GM21786 (cell line): Measurements from ENCODE around the gene MEIS2.

ENCODE experiments used
- ATAC-seq: cut with Tn5 transposase; IDR thresholded peaks from one replicate; pipeline ENCODE4 v1.9.1; 2021; ENCODE audit not compliant: unreplicated experiment

Gene MEIS2

DNA sequence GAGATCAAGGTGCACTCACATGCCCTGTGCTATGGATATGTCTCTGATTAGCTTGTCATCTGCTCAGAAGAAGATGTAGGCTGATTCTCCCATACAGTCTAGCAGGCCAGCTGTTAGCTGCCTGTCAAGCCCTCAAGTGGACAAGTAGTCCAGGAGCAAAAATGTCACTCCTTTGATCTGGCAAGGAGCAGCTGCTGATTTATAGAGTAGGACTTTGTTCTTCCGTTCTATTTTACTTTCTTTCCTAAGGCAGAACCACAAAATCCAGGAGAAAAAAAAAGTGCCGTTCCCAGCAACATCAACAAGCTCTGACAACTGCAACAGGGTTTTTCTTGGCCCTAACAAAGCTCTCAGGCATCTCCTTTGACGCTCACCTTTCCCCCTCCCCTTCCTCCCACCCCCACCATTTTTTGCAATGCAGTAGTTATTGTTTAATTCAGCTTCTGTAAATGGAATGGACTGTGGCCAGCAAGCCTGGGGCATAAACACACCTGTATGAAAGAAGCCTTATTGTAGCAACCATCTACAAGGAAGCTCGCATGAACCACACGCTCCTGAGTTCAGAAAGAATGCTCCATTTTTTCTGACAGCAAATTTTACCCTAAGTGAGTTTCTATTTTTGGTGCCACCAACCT, 196.3 kb downstream of the MEIS2 start:
- no peak for ATAC-seq

- no peak for ATAC-seq
Measured at GRCh38 chr15:36903195-36903594, 197.2 kb downstream of the MEIS2 start.

- ATAC-seq, result no peak
Measured at GRCh38 chr15:36901012-36901411, 199.3 kb downstream of the MEIS2 start.

DNA sequence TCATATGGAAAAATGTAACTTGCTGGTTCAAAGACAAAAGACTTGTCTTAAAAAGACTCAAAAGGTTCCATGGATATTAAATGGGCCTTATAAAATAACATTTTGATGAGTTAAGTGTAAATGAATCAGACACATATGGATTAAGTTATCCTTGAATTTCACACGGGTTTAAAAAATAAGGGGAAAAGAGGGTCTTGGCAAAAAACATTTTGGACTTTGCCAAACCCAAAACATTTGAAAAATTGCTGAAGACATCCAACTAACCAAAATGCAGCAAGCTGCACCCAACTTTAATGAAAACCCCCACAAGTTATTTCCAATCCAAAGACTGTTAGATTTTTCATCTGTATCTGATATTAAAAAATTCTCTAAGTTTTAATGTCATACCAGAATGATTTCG, 200.7 kb downstream of the MEIS2 start:
- ATAC-seq, result no peak

GRCh38 chr15:36898536-36899126, 201.7 kb downstream of the MEIS2 start:
- no peak for ATAC-seq

DNA sequence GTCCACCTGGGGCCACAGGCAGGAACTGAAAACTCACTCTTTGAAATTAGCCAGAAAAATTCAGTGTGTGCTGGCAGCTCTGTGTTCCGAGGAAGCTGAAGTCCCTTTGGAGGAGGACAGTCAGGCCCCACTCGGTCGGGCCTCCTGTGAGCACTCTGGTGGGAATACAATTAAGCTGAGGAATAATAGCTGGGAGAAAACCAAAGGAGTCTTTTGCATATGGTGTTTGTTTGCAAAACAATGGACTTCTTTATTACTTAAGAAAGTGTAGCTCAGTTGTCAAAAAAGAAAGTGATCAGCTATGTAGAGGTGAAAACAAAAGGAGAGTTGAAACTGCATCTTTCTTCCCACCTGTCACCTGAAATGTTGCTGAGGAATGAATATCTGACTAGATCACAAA, 202.5 kb downstream of the MEIS2 start:
- ATAC-seq, result no peak

DNA sequence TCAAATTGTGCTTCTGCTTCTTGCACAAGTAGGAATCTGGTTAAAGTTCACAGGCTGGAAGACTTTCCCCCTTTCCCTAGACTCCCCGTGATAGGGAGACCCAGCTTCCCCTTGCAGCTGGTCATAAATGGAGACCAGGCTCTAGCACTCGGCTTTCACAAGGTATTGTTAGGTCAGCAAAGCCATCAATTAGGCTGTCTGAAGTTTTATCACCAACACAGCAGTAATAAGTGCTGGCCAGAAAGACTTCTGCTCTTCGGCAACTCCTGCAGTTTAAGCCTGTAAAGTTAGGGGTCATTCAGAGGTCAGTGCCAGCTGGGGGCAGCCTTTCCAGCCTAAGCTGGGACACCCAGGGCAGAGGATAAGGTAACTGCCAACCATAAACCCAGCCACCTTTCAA, 203.4 kb downstream of the MEIS2 start:
- no peak for ATAC-seq

GRCh38 chr15:36894075-36894474, 206.3 kb downstream of the MEIS2 start:
- ATAC-seq, result no peak

- ATAC-seq, result no peak
Measured at GRCh38 chr15:36893276-36893675, 207.1 kb downstream of the MEIS2 start.

DNA sequence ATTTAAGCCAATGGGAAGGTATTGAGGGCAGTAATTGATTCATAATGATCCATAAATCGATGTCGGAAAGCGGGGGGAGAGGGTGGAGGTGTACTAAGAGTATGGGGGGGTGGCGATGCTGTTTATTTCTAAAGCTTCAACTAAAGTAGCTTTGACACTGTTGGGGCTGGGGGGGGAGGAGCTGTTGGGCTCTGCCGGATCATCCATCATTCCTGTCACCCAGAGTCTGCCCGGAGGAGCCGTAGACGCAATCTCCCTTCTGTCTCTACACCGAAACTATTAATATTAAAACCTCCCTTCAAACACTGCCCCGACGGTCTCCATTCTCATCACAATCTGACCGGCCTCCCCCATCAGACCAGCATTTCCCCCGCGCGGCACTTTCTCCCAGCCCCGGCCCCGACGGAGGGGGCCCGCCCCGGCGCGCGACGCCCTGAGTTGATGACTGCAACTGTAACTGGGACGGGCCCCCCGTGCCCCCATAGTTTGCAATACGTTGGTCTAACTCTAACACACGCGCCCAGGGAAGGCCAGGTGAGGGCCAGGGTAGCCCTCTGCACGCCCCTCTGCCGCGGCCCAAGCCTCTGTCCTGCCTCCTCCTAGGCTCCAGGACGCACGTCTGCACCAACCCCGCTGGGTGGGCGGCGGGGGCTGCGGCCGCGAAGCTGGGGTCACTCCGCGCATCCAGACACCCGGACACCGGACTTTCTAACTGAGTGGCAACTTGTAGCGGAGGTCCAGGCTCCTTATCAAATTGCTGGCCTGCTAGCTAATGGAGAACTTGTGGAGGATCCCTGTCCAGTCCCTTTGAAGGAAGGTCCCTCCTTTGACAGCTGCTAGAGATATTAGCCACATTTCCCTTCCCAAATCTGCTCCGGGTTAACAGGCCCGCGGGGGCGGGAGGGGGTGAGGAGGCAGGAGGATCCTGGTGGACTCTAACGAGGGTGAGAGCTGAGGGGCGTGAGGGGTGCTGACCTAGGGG, 212.0 kb downstream of the MEIS2 start:
- ATAC-seq, result no peak

DNA sequence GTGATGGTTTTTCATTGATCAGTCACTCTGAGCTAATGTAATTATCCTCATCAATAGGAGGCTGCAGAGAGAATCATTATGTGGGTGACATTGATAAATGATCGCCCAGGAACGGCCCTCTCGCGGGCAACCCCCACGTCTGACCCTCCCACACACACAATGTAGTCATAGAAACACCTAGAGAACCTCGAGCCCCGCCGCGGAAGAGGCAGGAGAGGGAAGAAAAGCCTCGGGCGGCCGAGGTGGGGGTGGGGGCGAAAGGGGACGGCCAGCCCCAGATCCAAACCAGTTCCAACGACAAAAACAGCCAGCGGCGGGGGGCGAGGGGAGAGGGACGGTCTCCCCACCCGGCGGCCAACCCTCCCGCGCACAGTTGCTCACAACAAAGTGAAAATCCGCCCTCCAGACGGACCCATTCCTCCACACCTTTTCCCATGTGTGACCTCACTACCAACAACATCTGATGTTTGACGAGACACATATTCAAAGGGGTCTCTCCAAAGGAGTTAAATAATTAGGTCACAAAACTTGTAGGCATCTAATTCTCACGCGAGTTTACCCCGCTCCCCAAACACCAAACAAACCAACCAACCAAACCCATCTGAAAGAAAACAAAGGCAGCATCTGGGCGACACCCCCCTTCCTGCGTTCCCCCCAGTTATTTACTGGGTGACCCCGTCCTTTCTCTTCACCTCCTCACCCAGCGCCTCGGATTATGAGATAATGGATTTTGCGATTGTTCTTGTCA, 213.0 kb downstream of the MEIS2 start:
- ATAC-seq, result no peak

DNA sequence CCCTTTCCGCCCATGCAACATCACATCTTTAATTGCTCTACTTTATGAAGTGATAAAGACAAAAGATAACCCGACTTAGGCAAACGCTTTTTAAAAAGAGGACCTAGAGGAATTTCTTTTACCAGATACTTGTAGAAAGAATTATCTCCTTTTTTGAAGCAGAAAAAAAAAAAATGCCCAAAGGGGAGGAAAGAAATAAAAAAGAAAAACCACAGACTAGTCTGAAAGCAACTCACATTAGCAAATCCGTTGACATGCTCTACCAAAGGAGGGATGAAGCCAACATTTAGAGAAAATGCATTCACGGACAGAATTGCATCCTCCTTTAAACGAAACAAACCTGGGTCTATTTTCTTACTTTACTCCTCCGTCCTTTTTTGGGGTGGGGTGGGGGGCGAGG, 213.6 kb downstream of the MEIS2 start:
- no peak for ATAC-seq

GRCh38 chr15:36886191-36886590, 214.2 kb downstream of the MEIS2 start:
- ATAC-seq, result no peak

- ATAC-seq, result no peak
Measured at GRCh38 chr15:36885771-36886170, 214.6 kb downstream of the MEIS2 start.

- ATAC-seq, result no peak
Measured at GRCh38 chr15:36884936-36885635, 215.3 kb downstream of the MEIS2 start.

- no peak for ATAC-seq
Measured at GRCh38 chr15:36884518-36884875, 215.9 kb downstream of the MEIS2 start.

GRCh38 chr15:36883713-36884517, 216.4 kb downstream of the MEIS2 start:
- ATAC-seq, result peak; percentile 85

DNA sequence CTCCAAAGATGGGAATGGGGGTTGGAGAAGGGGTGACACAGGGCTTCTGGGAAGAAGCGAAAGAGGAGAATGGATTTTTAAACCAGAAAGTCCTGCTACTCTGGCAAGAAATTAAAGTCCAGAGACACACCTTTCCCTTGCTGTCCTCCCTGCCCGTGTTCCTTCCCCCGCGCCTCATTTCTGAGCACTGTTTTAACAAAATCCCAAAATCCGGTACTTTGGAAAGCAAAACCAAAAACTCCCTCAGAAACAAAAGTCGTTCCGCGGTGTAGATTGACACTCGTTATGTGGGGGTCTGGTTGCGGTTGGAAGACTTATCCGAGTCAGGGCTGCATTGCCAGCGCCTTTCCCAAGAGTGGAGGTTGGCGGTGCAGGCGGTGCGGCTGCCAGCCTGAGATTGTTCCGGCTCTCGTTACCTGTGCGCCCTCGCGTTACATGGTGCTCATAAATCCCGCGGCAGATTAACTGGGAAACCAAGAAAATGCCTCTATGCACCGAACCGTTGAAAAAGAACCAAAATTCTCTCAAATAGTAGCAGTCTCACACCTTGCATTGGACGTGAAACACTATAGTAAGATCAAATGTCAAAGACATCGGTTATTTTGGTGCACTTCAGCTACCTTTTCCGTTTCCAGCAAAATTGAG, 217.7 kb downstream of the MEIS2 start:
- no peak for ATAC-seq

DNA sequence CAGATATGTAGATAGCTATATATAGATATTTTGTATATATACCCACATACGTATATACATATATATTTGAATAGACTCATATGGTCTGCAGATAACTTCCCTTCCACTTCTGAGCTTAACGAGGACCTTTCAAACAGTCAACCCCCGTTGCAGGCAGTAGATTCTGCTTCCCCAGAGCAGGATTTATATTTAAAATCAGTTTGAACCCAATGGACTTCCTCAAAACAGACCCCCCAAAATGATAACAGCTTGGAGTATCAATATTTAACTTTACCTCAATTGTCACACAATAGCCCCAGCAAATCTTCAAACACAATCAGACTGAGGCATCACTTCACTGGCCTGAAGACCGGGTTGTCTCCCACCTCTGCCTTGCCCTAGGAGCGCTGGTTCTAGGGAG, 218.3 kb downstream of the MEIS2 start:
- ATAC-seq, result no peak
